ENCODE measurements around the gene FOXR1.
A peak's percentile ranks its signal among the peaks of the same experiment; 100 is the strongest.

- no peak for TF ChIP-seq EZH2 (IDR thresholded peaks at IDR 0.05; ENCODE audit: borderline replicate concordance, insufficient read depth, low read length, poor library complexity, severe bottlenecking)
- peak; percentile 35 for TF ChIP-seq CTCF (IDR thresholded peaks at IDR 0.05; ENCODE audit: poor library complexity, severe bottlenecking)
- peak; percentile 75 for TF ChIP-seq TAF1 (IDR thresholded peaks at IDR 0.05; ENCODE audit: low read depth)
- TF ChIP-seq RAD21 (conservative IDR thresholded peaks at IDR 0.05), result peak; percentile 20
- peak; percentile 60 for TF ChIP-seq EP300 (conservative IDR thresholded peaks at IDR 0.05; ENCODE audit: poor library complexity, severe bottlenecking)
- TF ChIP-seq POLR2AphosphoS5 (IDR thresholded peaks at IDR 0.05), result peak; percentile 82
- no peak for TF ChIP-seq SMC3 (conservative IDR thresholded peaks at IDR 0.05; ENCODE audit: poor library complexity)
- peak; percentile 97 for TF ChIP-seq MXI1 (conservative IDR thresholded peaks at IDR 0.05; ENCODE audit: poor library complexity, severe bottlenecking)
- peak; percentile 29 for TF ChIP-seq REST (IDR thresholded peaks at IDR 0.05; ENCODE audit: borderline replicate concordance)
These were observed 46.7 kb downstream of the FOXR1 start, which contains the start of the genes RPS25 and TRAPPC4 for GRCh38 chr11:119018074-119018938.

Measured in neural cell (in vitro differentiated cells).